Activated naive CD8-positive, alpha-beta T cell treated with anti-CD3 and anti-CD28 coated beads, Interleukin-2, amount 50 U/mL, for 16 hours (primary cell): ENCODE results near the gene MYO18B.

Experiments
- DNase-seq: peaks from one replicate; pipeline ENCODE4 v3.0.0-alpha.2; 2020; ENCODE audit warnings: low read depth, low spot score

The MYO18B gene

DNA sequence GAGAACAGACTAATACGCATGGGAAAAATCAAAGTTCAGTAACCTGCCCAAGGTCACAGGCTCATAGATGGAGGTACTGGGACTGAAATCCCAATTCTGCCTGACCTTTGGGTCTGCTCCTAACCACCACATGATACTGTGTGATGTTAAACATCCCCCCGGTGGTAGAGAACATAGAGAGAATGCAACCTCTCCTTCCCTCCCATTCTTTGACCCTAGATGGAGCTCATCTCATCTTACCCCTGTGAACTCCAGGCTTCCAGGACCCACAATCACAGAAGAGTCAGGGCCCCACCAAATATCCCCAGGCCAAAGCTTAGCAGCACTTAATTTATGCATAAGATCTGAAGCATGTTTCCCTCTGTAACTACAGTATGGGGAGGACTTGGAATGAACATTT, 198.5 kb downstream of the MYO18B start:
- DNase-seq: no peak

DNA sequence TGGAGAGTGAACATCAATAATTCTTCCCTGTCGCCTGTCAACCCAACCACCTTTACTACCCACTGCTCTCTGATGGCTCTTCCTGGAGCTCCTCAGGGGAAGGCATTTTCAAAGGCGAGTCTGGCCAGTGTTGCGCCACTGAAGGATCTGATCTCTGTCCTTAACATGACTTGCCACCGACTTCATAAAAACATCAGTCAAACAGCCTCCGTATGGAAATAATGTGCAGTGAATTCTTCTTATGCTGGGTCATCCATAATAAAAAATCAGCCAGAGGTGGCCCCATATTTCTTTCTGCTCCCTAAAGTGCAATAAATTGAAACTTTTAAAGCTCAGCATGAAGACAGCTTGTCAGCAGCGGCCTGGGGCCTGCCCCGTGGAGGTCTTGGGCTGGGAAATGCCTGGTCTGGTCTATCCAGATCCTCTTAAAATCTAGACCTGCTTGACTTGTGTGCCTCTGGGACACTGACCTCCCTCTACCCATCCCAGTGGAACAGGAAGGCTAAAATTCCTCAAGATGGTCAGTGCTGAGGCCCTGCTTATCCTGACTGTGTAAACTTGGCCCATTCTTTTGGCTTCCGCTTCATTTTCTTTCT, 199.5 kb downstream of the MYO18B start:
- DNase-seq: no peak

DNA sequence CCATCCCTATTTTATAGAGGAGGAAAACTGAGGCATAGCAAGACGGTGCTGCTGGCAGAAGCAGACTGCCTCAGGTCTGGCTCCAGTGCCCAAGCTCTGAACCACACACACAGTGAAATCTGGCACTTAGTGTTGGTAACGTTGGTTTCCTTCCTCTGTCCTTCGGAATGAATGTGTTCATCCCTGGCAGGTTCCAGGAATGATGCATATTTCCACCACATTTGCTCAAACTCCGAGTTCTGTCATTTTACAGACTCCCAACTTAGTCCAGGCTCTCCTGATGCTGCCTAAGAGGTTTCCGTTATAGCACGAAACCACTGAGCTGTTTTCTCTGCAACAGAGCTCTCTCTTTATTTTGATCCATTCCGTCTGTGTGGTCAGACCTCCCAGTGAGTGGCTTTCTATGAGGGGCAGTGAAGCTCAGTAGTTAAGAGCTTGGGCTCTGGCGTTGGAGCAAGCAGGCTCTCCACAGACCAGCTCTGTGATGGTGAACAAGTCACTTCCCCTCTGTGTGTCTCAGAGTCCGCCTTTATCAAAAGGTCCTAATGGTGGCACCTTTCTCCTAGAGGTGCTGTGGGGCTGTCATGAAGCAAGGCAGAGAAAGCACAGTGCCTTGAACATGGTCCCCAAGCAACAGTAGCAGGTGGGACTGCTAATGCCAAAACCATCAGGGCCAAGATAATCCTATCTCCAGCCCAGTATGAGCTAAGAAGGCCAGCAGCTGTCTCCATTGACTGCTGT, 200.3 kb downstream of the MYO18B start:
- DNase-seq: no peak

DNA sequence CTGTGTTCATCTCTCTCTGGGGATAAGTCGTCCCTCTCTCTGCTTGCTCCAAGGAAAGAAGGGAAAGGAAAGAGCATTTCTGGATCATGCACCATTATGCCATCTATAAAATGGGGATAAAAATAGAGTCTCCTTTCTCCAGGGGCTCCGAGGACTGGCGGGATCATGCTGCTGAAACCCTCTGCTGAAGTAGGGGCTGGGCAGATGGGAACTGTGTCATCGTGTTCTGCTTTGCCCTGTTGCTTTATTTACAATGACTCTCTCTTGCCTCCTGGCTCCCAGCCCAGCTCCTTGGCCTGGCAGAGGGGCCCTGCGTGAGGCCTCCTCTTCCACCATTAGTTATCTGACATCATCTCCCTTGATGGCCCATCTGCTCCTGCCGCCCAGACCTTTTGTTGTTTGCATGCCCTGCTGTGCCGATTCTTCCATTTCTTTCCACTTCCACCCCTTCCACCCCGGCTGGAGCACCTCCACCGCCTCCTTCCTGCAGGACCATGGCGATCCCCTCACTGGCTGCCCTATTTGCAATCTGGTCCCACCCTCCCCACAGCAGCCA, 200.9 kb downstream of the MYO18B start:
- DNase-seq: no peak

DNA sequence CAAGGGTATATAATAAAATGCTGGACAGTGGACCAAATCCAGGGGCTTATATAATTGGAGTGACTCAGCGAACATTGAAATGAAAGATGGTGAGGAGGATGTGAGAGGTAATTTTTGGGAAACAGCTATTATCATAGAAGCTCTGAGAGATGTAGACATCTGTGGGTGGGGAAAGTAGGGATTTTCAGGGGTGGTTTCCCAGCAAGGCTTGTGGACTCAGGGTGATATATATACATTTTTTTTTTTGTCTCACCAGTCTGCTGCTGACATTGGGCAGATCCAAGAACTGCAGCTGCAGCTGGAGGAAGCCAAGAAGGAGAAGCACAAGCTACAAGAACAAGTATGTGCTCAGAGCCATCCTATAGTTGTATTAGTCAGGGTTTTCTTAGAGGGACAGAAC, 208.1 kb downstream of the MYO18B start:
- DNase-seq: no peak

DNA sequence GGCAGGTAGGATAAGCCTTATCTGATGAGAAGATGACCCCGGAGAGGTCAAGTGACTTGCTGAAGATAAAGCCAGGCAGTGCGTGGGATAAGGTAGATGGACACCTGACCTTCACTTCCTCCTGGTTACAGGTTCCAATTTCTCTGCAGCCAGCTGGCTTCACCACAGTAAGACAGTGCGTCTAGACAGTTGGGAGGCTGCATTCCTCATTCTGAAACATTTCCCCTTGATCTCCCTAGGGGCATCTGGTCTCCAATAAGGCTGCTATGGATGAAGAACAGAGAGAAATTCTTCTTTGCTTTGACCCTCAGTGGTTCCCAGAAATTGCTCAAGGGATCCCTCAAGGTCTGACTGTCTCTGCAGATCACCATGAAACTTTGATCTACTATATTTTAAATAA, 211.3 kb downstream of the MYO18B start:
- DNase-seq: no peak

DNA sequence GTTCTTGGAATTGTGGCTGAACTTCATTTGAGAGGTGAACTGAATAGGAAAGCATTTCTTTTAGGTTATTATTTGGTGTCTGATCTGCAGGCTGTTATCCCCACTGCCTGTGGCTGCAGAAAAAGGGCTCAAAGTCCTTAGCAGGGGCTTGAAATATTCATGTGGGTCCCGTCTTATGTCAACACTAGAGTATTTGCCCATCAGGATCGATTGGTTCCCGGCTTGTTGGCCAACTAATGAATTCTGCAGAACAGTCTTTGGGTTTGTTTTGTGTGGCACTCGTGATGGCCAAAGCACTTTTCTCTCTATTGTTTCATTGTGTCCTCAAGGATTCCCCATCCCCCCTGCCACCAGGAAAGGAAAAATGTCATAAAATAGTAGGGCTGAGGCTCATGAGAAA, 211.9 kb downstream of the MYO18B start:
- no peak for DNase-seq

DNA sequence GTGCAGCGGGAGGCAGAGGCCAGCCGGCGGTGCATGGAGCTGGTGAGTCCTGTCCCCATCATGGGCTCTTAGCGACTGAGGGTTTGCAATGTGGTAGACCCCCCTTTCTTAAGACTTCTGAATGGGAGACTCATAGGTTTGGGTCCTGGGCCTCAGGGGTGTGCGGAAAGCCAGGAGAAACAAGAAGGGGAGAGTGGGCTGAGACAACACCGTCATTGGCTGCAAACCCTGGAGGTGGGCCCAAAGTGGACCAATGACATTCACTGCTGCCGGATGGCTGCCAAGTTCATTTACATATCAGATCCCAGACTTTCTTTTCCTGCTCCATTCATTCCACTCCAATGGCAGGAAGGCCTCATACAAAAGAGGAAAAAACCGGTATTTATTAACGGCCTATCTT, 213.3 kb downstream of the MYO18B start:
- DNase-seq: no peak

DNA sequence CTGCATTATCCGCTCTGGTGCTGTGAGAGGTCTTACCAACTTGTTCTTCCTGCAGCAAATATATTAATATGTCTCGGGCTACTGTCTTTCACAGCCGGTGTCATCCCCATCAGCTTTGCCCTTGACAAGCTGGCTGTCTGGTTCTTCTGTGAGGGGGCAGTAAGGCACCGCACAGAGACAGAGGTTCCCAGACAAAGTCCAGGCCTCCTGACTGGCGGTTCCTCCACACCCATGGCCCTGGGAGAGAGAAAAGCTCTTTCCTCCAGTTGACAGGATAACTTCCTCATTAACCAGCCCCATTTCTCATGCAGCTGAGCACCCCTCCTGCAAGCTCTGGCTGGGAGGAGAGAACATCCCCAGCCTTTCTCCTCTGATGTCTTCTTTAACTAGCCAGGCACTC, 214.8 kb downstream of the MYO18B start:
- no peak for DNase-seq

DNA sequence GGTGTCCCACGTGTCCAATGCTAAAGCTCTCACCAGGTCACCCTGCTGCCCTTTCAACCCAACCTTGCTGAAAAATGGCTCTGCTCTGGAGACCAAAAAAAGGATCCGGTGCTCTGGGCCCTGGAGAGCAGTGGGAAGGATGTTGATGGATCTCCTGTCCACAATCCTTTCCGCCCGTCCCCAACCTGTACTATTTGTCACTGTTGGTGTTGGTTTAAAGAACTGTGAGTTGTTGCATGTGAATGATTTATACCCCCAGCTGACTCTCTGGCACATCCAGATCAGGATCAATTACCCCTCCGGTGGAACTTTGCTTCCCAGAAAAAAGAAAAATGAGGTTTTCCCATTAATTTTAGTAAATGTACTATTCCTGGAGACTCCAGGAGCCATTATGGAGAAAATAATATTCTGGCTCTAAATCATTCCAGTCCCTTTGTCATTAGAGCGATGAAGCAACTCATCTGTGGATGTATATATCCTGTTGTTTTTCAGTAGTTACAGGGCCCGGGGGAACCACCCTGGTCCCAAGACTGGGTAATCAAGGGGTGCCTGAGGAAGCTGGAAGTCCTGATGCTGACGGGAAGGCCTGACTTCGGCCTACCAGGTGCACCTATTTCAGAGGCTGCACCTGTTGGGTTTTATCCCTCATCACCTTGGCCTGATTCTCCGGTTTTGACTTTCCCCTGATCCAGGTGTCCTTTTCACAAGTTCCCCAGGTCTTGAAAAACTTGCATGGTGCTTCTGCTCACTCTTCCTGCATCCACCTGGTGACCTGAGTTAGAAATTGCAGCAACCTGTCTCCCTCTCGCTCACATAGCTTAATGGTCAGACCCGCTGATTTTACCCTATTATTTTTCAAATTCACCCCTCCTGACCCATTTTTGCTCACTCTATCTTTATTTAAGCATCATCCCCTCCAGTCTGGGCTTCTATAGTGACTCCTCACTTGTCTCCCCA, 218.1 kb downstream of the MYO18B start:
- no peak for DNase-seq

DNA sequence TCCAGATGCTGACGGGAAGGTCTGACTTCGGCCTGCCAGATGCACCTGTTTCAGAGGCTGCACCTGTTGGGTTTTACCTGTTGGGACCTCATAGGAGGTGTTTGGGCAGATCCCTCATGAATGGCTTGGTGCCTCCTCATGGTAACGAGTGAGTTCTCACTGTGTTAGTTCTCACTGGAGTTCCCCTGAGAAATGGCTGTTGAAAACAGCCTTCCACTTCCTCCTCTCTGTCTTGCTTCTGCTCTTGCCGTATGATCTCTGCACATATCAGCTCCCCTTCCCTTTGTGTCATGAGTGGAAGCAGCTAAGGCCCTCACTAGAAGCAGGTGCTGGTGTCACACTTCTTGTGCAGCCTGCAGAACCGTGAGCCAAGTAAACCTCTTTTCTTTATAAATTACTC, 219.7 kb downstream of the MYO18B start:
- DNase-seq: no peak

DNA sequence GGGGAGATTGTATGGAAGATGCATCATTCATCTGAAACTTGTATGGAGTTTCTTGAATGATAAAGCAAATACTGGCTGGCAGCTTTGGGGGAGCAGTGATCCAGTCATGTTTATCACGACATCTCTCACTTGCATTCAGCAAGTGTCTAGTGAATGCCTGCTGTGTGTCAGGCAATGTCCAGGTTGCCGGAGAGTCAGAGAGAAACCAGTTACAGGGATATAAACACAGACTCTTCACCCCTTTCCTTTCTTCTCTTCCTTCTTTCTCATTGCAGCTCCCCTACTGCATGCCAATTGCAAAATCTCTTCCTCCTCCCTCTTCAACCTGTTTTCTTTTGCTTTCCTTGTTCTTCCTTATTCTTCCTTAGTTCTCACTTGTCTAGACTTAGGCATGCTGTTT, 220.7 kb downstream of the MYO18B start:
- no peak for DNase-seq

DNA sequence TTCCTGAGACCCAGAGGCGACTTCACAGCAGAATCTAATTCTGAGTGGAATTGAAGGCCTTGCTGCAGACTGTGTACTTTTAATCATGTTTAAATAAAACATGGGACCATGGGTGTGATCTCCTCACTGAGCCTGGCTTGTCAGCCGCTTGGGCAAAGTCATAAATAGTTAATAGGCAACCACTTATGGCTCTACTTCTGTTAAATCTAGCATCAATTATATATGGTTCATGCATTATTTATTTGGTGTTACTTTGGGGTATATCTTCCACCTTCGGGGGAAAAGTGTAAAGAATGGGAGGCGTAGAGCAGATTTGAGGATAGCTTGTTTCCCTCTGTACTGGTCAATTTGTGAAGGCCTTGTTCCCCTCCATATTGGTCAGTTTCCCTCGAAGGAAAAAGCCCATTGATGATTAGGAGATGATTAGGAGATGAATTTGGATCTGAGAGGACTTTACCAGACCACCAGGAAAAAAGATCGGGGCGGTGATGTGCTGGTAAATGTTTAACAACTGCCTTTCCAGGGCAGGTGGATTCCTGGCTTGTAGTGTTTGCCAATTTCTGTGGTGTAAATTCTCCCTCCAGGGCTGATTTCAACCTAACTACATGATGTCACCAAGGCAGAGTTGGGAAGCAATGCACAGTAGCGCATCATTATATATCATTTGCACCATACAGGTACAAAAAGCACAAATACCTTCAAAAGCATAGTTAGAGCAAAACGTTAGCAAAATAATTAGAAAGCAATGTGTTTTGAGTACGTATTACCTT, 223.2 kb downstream of the MYO18B start:
- no peak for DNase-seq

DNA sequence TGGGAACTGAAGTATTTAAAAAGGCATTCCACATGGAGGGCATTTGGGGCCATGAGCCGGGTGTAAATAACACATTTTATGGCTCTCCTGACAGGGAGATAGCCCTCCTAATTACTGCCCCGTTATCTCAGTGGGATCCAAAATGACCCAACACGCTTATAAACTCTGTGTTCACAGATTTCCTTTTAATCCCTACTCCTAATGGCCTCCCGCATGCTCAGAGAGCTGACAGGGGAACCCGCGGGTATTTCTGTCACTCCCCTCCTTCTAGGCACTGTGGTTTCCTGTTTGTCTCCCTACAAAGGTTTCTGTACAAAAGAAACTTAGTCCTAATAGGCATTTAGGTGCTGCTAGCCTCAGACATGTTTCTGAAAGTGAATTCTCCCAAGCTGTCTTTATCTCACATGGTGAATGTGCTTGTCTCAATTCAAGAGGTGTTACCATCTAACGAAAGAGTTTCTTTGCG, 224.5 kb downstream of the MYO18B start:
- no peak for DNase-seq

DNA sequence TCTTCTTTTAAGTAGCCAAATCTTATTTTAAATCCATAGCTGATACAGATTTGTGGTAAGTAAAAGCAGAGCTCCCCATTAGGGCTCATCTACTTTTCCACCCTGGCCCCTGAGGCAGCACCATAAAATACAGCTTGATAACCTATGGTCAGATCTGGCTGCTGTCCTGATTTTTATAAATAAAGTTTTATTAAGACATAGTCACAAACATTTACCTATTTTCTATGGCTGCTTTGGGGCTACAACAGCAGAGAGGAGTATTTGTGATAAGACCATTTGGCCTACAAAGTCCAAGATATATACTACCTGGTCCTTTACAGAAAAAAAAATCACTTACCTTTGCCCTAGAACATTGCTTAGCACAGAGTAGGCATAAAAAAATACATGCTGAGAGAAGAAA, 227.3 kb downstream of the MYO18B start:
- no peak for DNase-seq

DNA sequence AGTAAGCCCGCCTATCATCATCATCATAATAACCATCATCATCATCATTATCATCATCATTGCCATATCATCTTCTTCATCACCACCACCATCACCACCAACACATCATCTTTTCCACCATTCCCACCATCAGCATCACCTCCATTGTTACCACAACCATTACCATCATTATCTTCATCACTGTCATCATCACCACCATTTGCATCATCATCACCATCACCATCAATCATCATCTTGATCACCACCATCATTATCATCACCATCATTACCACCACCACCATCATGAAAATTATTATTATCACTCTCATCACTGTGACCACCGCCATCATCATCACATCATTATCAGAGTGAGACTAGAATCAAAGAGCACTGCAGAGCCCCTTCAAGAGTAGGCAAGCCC, 227.9 kb downstream of the MYO18B start:
- DNase-seq: no peak

DNA sequence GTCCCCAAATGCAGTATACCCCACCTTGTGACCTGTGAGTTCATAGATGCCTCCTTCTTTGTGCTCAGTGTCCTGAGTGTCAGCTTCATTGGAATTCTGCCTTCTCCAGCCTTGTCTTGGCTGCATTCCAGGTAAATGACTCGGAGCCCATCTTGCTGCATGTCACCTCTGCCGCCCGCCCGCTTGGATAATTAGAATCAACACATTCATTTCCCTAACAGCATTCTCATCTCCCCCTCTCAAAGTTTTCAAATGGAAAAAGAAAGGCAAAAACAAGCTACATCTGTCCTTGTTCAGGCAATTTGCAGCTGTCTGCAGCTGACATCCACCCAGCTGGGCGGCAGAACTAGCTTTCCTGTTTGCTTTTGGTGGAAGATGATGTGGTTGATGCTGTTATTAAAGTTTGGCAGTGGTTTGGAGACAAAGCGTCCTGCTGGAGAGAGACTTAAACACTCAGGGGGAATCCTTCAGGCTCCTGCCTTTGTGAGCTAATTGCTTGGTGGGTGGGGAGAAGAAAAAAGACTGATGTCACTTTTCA, 228.5 kb downstream of the MYO18B start:
- no peak for DNase-seq

DNA sequence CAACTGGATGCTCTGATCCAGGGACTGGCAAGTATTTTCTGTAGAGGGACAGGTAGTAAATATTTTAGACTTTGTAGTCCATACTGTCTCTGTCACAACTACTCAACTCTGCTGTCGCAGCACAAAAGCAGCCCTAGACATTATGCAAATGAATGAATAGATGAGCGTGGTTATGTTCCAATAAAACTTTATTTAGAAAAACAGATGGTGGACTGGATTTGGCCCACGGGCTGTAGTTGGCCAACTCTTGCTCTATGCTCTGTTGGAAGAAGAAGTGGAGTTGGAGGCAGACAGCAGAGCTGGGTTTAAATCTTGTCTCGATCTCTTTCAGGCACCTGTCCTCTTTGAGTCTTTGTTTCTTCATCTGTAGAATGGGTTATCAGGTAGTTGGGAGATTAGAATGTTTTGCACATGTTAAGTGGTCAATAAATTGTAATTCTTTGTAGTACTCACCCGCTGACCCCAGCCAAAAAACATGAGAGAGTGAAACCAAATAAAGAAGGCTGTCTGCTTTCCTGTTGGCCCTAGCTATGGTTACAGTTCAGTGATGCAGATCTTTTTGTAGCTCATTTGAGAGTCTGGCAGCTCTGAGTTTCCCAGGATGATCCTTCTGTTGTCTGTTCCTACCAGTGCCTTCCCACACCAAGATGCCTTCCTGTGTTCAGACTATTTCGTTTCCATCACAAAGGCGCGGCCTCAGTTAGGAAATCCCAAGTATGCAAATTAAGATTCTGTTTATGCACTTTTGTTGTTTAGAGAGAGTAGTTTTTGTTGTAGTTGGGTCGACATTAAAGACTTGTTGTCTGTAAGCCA, 229.2 kb downstream of the MYO18B start:
- DNase-seq: no peak

DNA sequence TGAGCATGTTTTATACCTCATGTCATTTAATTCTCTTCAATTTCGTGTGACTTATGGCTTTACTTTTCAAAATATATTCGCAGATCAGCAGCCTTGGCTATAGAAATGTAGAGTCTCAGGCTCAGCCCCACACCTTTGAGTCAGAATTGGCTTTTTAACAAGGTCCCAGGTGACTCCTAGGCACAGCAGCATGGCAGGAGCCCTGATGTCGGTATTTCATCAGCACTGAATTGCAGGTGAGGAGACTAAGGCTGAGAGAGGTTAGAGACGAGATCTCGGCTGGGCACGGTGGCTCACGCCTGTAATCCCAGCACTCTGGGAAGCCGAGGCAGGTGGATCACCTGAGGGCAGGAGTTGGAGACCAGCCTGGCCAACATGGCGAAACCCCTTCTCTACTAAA, 230.4 kb downstream of the MYO18B start:
- no peak for DNase-seq

DNA sequence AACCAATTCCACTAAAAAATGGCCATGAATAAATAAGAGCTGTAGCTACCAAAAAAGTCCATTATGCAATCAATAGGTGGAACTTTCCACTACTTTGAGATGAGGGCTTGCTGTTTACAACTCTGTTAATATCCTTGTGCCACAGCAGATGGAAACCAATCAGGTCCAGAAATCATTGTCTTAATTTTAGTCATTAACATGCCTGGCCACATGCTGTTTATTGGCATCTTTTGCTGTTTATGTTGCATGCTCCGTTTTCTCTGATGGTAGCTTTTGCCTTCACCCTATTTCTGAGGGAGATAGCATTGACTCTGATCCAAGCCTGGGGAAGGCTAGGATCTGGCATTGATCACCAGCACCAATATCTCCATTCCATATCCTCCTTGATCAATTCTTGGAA, 234.4 kb downstream of the MYO18B start:
- no peak for DNase-seq
